A673 (cell line): ENCODE measurements around the gene ATG7. TPM values are rescaled to one million over a fixed set of nuclear protein-coding genes. Genes with fewer than 3 reads are reported as not detected.

Source experiments
- BruUV-seq: library from RNA; stranded (reverse); fragments of 400-500 nt; replicated peaks from 2 replicates; lab custom pipeline; 2021; lab: Mats Ljungman, UMichigan
- CTCF ChIA-PET: fragments of 300-600 bp; sonication (Branson Sonifier 250); formaldehyde crosslinking; loops from one replicate; lab custom pipeline; 2022; ENCODE audit warnings: antibody characterized with exemption; lab: Charles Lee
- POLR2A ChIA-PET: fragments of 300-600 bp; sonication (Branson Sonifier 250); formaldehyde crosslinking; loops from one replicate; lab custom pipeline; 2022; ENCODE audit warnings: antibody characterized with exemption; ENCODE audit not compliant: low non-redundant PET; lab: Charles Lee
- DNase-seq: peaks from one replicate; pipeline ENCODE4 v3.0.0-alpha.2; 2015; ENCODE audit warnings: low spot score
- H3K27ac ChIP-seq: fragments of 200-600 bp; sonication (generic); 2 replicates; pipeline ENCODE4 v1.5.1; 2016; ENCODE audit warnings: mixed run types, low read depth, mild to moderate bottlenecking, mixed read lengths, antibody characterized with exemption, low read length; ENCODE audit not compliant: poor library complexity, severe bottlenecking
- H3K27me3 ChIP-seq: fragments of 200-600 bp; sonication (generic); replicated peaks from 2 replicates; pipeline ENCODE4 v1.6.1; 2017; ENCODE audit warnings: mixed run types, low read depth, mild to moderate bottlenecking, mixed read lengths, antibody characterized with exemption, low read length; ENCODE audit not compliant: insufficient read depth, poor library complexity
- H3K36me3 ChIP-seq: fragments of 200-600 bp; sonication (generic); 2 replicates; pipeline ENCODE4 v1.6.1; 2016; ENCODE audit warnings: mixed run types, mild to moderate bottlenecking, mixed read lengths, antibody characterized with exemption, low read length; ENCODE audit not compliant: insufficient read depth, poor library complexity, severe bottlenecking
- H3K4me1 ChIP-seq: fragments of 200-600 bp; sonication (generic); 2 replicates; pipeline ENCODE4 v1.6.1; 2017; ENCODE audit warnings: mixed run types, mild to moderate bottlenecking, mixed read lengths, antibody characterized with exemption, low read length; ENCODE audit not compliant: insufficient read depth, poor library complexity, severe bottlenecking
- H3K4me3 ChIP-seq: fragments of 200-600 bp; sonication (generic); 2 replicates; pipeline ENCODE4 v1.5.1; 2016; ENCODE audit warnings: low read depth, mixed run types, mild to moderate bottlenecking, mixed read lengths, low read length; ENCODE audit not compliant: poor library complexity, severe bottlenecking
- H3K9me3 ChIP-seq: fragments of 200-600 bp; sonication (generic); 2 replicates; pipeline ENCODE4 v1.6.1; 2016; ENCODE audit warnings: mixed run types, low read depth, mild to moderate bottlenecking, mixed read lengths, antibody characterized with exemption, low read length; ENCODE audit not compliant: poor library complexity, severe bottlenecking
- CTCF ChIP-seq: fragments of 300-800, 200-600 bp; sonication (generic); conservative IDR thresholded peaks from 2 replicates; pipeline ENCODE4 v1.5.1; 2017; ENCODE audit warnings: low read depth, mild to moderate bottlenecking, antibody characterized with exemption, low read length, moderate library complexity, mixed read lengths
- EZH2 ChIP-seq: fragments of 200-600 bp; sonication (generic); IDR thresholded peaks from 2 replicates; pipeline ENCODE4 v1.6.1; 2017; ENCODE audit warnings: borderline replicate concordance, low read depth, mild to moderate bottlenecking, mixed read lengths, antibody characterized with exemption, low read length; ENCODE audit not compliant: poor library complexity, severe bottlenecking
- intact Hi-C: fragments of 100-400 bp; cut with micrococcal nuclease; formaldehyde crosslinking; loops from one replicate; pipeline ENCODE4 v1.10.0; 2022; ENCODE audit not compliant: unreplicated experiment
- total RNA-seq: library from RNA; stranded (reverse); gene quantifications from 2 replicates; pipeline ENCODE4 v1.2.3, GENCODE V29; 2021

The ATG7 gene
- total RNA-seq, 1 experiment from 2014 or later, result 30.9 TPM

- BruUV-seq, result no TSS peak
Measured at GRCh38 chr3:11420066-11420465, 147.9 kb downstream of the ATG7 start.

GRCh38 chr3:11422291-11422690 lies 150.1 kb downstream of the ATG7 start:
- Histone ChIP-seq H3K27ac (no peak overlapping the region), H3K36me3 (no peaks in the 10 kb centered on the region), H3K9me3 (no peaks in the 10 kb centered on the region), H3K27me3 (no peaks in the 10 kb centered on the region), H3K4me1 (peaks cover 6% of the 10 kb centered on the region), H3K4me3 (no peak overlapping the region)
- ChIA-PET CTCF (no interaction called here), POLR2A (no interaction called here)
- no TSS peak for BruUV-seq
- DNase-seq, result no peak
- intact Hi-C loops, result no loop called here
- no peak for TF ChIP-seq EZH2
- no peak for TF ChIP-seq CTCF

More at GRCh38 chr3:11420066-11420465, 147.9 kb downstream of the ATG7 start:
- Histone ChIP-seq H3K4me3 (no peak overlapping the region), H3K27me3 (no peaks in the 10 kb centered on the region), H3K4me1 (peaks cover 6% of the 10 kb centered on the region), H3K9me3 (no peaks in the 10 kb centered on the region), H3K36me3 (no peaks in the 10 kb centered on the region), H3K27ac (no peak overlapping the region)
- TF ChIP-seq CTCF, result no peak
- no peak for TF ChIP-seq EZH2
- POLR2A ChIA-PET, result no interaction called here
- DNase-seq, result no peak
- intact Hi-C loops, result no loop called here
- CTCF ChIA-PET, result no interaction called here

- BruUV-seq, result no TSS peak
- Histone ChIP-seq H3K36me3 (no peaks in the 10 kb centered on the region), H3K27ac (no peak overlapping the region), H3K9me3 (no peaks in the 10 kb centered on the region), H3K27me3 (no peaks in the 10 kb centered on the region), H3K4me1 (peaks cover 6% of the 10 kb centered on the region), H3K4me3 (no peak overlapping the region)
- CTCF ChIA-PET, result no interaction called here
- TF ChIP-seq EZH2 (no peak), CTCF (no peak)
- intact Hi-C loops, result no loop called here
- POLR2A ChIA-PET, result no interaction called here
- DNase-seq, result no peak
Measured at GRCh38 chr3:11423868-11424267, 151.7 kb downstream of the ATG7 start.
